B cell (primary cell): ENCODE results near the gene TNFRSF25. TPM values are rescaled to one million over a fixed set of nuclear protein-coding genes. Genes with fewer than 3 reads are reported as not detected.

ENCODE experiments used
- ATAC-seq: fragments of 200-7000 bp; cut with Tn5 transposase; one replicate; pipeline ENCODE4 v1.10.0; 2021; ENCODE audit warnings: low read depth, mild to moderate bottlenecking, moderate number of reproducible peaks, moderate library complexity
- CTCF ChIA-PET: fragments of 350-600 bp; sonication (Branson Sonifier 250); formaldehyde crosslinking; loops from one replicate; lab custom pipeline; 2021; ENCODE audit warnings: antibody characterized with exemption, inconsistent platforms; lab: Charles Lee
- POLR2A ChIA-PET: fragments of 350-600 bp; sonication (Branson Sonifier 250); formaldehyde crosslinking; loops from one replicate; lab custom pipeline; 2021; ENCODE audit warnings: antibody characterized with exemption; lab: Charles Lee
- DNase-seq: peaks from one replicate; pipeline ENCODE4 v3.0.0; 2013
- H2AFZ ChIP-seq: 2 replicates; pipeline ENCODE4 v1.6.1; 2012; ENCODE audit warnings: mild to moderate bottlenecking, low read depth, low read length; ENCODE audit not compliant: insufficient read depth, poor library complexity, severe bottlenecking
- H3K27ac ChIP-seq, 2 donors: 1 replicate in 1 of 2; 2 replicates in 1 of 2; pipeline ENCODE4 v1.5.1; 2012 to 2013; ENCODE audit warnings: low read length in 2 of 2, mild to moderate bottlenecking in 2 of 2, moderate library complexity in 1 of 2
- H3K27me3 ChIP-seq, 4 experiments: fragments of 200-600 bp in 1 of 4; sonication (generic) in 1 of 4; replicated peaks in 1 of 4; 1 replicate in 2 of 4; 2 replicates in 2 of 4; pipeline versions ENCODE4 v1.6.1 to v1.7.0; 2013 to 2016; ENCODE audit warnings: low read length in 3 of 4, mild to moderate bottlenecking in 2 of 4, mixed read lengths in 1 of 4, moderate library complexity in 1 of 4; ENCODE audit not compliant: insufficient read depth in 4 of 4, control insufficient read depth in 3 of 4; ENCODE audit errors: control extremely low read depth in 1 of 4
- H3K36me3 ChIP-seq, 2 experiments: replicated peaks in 1 of 2; 1 replicate in 1 of 2; 2 replicates in 1 of 2; pipeline versions ENCODE4 v1.6.1 to v1.7.1; 2013; ENCODE audit warnings: low read length in 1 of 2; ENCODE audit not compliant: insufficient read depth in 2 of 2, control insufficient read depth in 1 of 2; ENCODE audit errors: control extremely low read depth in 1 of 2, extremely low read depth in 1 of 2
- H3K4me1 ChIP-seq, 2 donors: fragments of 200-600 bp in 1 of 2; sonication (generic) in 1 of 2; 1 replicate in 1 of 2; 2 replicates in 1 of 2; pipeline versions ENCODE4 v1.5.1 to v1.6.1; 2013 to 2017; ENCODE audit warnings: low read length in 2 of 2; ENCODE audit not compliant: control insufficient read depth in 2 of 2, insufficient read depth in 2 of 2
- H3K4me2 ChIP-seq: replicated peaks from 2 replicates; pipeline ENCODE3; 2012; ENCODE audit warnings: mild to moderate bottlenecking, low read depth, low read length; ENCODE audit not compliant: poor library complexity, severe bottlenecking
- H3K4me3 ChIP-seq, 5 experiments: fragments of 200-600 bp in 1 of 5; sonication (generic) in 1 of 5; 1 replicate in 3 of 5; 2 replicates in 2 of 5; pipeline versions ENCODE4 v1.5.1 to v1.7.0; 2011 to 2016; ENCODE audit warnings: low read length in 4 of 5, mild to moderate bottlenecking in 4 of 5, low read depth in 2 of 5, control low read depth in 1 of 5, moderate library complexity in 1 of 5; ENCODE audit not compliant: insufficient read depth in 1 of 5; ENCODE audit errors: control extremely low read depth in 1 of 5, extremely low read depth in 1 of 5
- H3K79me2 ChIP-seq: fragments of 200-600 bp; sonication (generic); one replicate; pipeline ENCODE4 v1.6.0; 2016; ENCODE audit warnings: low read length; ENCODE audit not compliant: control insufficient read depth, insufficient read depth
- H3K9ac ChIP-seq: fragments of 200-600 bp; sonication (generic); 2 replicates; pipeline ENCODE4 v1.6.1; 2017; ENCODE audit warnings: mild to moderate bottlenecking, low read length, moderate library complexity
- H3K9me3 ChIP-seq, 3 donors: one replicate each; pipeline versions ENCODE4 v1.6.1 to v1.7.1; 2013; ENCODE audit warnings: low read length in 2 of 3; ENCODE audit not compliant: control insufficient read depth in 2 of 3, insufficient read depth in 1 of 3; ENCODE audit errors: control extremely low read depth in 1 of 3
- H4K20me1 ChIP-seq: 2 replicates; pipeline ENCODE4 v1.6.0; 2012; ENCODE audit warnings: mild to moderate bottlenecking, low read length; ENCODE audit not compliant: insufficient read depth, control insufficient read depth, poor library complexity, severe bottlenecking
- H3K27ac Mint-ChIP-seq: one replicate; pipeline ENCODE4 v1.8.0; 2021; ENCODE audit warnings: mixed read lengths
- H3K27me3 Mint-ChIP-seq: one replicate; pipeline ENCODE4 v1.8.0; 2021; ENCODE audit warnings: mixed read lengths
- H3K4me1 Mint-ChIP-seq: one replicate; pipeline ENCODE4 v1.8.0; 2021; ENCODE audit warnings: mixed read lengths
- H3K4me3 Mint-ChIP-seq: one replicate; pipeline ENCODE4 v1.8.0; 2021; ENCODE audit warnings: mixed read lengths
- H3K9me3 Mint-ChIP-seq: one replicate; pipeline ENCODE4 v1.8.0; 2022; ENCODE audit warnings: mixed read lengths; ENCODE audit not compliant: insufficient read depth
- CTCF ChIP-seq: fragments of 200-600 bp; IDR thresholded peaks from one replicate; pipeline ENCODE4 v1.8.0; 2022; ENCODE audit warnings: antibody characterized with exemption, mild to moderate bottlenecking
- EZH2 ChIP-seq: IDR thresholded peaks from 2 replicates; pipeline ENCODE4 v1.6.1; 2012; ENCODE audit warnings: borderline replicate concordance, low read depth, mild to moderate bottlenecking, moderate library complexity, low read length; ENCODE audit not compliant: insufficient read depth, poor library complexity, severe bottlenecking
- WGBS: methylation state at CpG from one replicate; pipeline ENCODE4 v1.1.5; 2013; ENCODE audit warnings: missing lambda C conversion rate; ENCODE audit not compliant: insufficient coverage; 5-methylcytosine and 5-hydroxymethylcytosine counted together
- intact Hi-C: fragments of 100-400 bp; cut with micrococcal nuclease; formaldehyde crosslinking; loops from one replicate; pipeline ENCODE4 v1.10.0; 2022
- polyA plus RNA-seq: library from polyadenylated mRNA; depleted of rRNA; stranded (reverse); fragments of >200 nt; gene quantifications from 2 replicates; pipeline ENCODE4 v1.2.3, GENCODE V29; 2012
- total RNA-seq, 2 donors: library from RNA; stranded (reverse); fragments of 120-200 nt in 1 of 2; gene quantifications; 1 replicate in 1 of 2; 2 replicates in 1 of 2; pipeline versions ENCODE4 v1.2.3 to v1.2.4, GENCODE V29; 2013 to 2022

TNFRSF25 gene
- total and polyA plus RNA-seq, 2 donors (not counting 1 experiment from before 2014, with no cell fraction given) = 2.6 to 7.1 TPM

DNA sequence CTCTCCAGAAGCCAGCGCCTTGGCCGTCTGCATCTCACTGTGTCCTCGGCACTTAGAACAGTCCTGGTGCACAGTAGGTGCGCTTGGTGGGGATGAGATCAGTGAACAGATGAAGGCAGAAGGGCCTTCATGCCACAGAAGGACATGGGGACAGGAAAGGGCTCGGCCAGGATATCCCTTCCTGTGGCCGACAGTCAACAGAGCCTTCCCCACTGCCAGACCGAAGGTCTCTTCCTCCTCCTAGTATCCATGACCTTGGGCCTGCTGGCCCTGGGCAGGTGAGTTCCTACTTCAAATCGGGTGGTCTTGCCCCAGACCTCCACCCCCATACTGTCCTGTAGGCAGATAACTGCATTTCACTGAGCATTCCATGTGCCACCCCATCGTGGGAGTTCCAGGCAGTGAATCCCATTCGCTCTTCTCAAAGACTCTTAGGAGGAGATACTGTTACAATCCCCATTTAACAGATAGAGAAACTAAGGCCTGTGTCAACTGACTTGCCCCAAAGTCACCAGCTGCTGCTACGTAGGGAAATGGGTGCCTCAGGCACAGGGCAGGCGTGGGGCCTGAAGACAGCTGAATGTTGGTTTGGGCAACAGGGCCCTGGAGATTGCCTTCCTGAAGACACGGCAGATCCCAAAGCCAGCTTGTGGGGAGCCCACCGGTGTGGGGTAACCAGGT is 22.0 kb upstream of the TNFRSF25 start:
- ChIA-PET CTCF (interaction anchor here (0.6 to 8.5 kb wide), 7 partner anchors 8 to 232 kb away, joined by 3 to 86 read pairs (median 7); partner anchors contain the start of gene NOL9), POLR2A (no interaction called here)
- Histone ChIP-seq H4K20me1 (no peaks in the 10 kb centered on the region), H3K79me2 (no peaks in the 10 kb centered on the region), H3K27me3 (peaks cover 0 to 33% (median 14%) of the 10 kb centered on the region in 4 experiments), H3K4me1 (peaks cover 21 to 36% of the 10 kb centered on the region in 2 donors), H3K4me2 (no peak overlapping the region), H2AFZ (no peak overlapping the region), H3K9ac (no peak overlapping the region), H3K9me3 (peaks cover 0 to 4% (median 0%) of the 10 kb centered on the region in 3 donors), H3K4me3 (no peak overlapping the region), H3K27ac (no peak overlapping the region), H3K36me3 (no peaks in the 10 kb centered on the region)
- no peak overlapping the region for H3K27ac Mint-ChIP-seq
- ATAC-seq (no peak), DNase-seq (no peak)
- H3K9me3 Mint-ChIP-seq = no peaks in the 10 kb centered on the region
- H3K4me3 Mint-ChIP-seq = no peak overlapping the region
- peaks cover 26% of the 10 kb centered on the region for H3K27me3 Mint-ChIP-seq
- TF ChIP-seq CTCF (no peak), EZH2 (no peak)
- WGBS = 91% methylated on average over 13 of the region's 14 CpGs
- H3K4me1 Mint-ChIP-seq = peaks cover 22% of the 10 kb centered on the region
- intact Hi-C loops = no loop called here

DNA sequence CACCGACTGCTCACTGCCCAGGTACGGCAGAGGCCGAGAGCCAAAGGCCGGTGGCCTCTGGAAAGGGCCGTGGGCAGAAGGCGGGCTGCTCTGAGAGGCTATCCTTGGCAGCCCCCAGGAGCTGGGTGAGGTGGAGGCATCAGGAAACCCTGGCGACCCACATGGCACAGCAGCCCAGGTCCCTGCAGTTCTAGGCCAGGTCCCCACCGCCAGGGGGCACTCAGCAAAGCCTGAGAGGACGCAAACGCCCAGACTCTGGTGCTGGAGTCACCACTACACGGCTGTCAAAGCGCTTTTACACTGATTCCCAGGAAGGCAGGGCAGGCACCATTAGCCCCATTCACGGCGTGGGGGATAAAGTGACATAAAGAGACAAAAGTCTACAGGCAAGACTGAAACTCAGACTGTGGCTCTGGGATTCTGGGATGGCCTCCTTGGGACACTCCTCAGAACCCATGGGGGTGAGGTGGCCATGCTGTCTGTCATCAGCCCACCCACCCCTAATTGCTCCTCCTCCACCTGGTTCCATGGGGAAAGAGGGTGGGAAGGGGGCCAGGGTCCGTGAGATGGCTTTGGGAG is 20.5 kb upstream of the TNFRSF25 start:
- Mint-ChIP-seq H3K4me1 (peaks cover 20% of the 10 kb centered on the region), H3K27me3 (peaks cover 36% of the 10 kb centered on the region), H3K4me3 (peak overlapping the region; percentile 11), H3K27ac (no peak overlapping the region), H3K9me3 (no peaks in the 10 kb centered on the region)
- no peak overlapping the region for H3K9ac ChIP-seq
- H3K36me3 ChIP-seq = no peaks in the 10 kb centered on the region
- TF ChIP-seq EZH2 (no peak), CTCF (peak; percentile 91)
- H3K4me1 ChIP-seq = peaks cover 21 to 36% of the 10 kb centered on the region in 2 donors
- 3% methylated on average over 12 of the region's 15 CpGs for WGBS
- ATAC-seq (peak; percentile 76), DNase-seq (peak; percentile 83)
- peak overlapping the region; percentile 46 for H3K4me2 ChIP-seq
- POLR2A ChIA-PET = no interaction called here
- intact Hi-C loops = loop anchor here (1.0 kb wide), 1 partner anchor 68 kb away; the partner anchor contains the start of gene NOL9
- CTCF ChIA-PET = interaction anchor here (0.7 to 8.5 kb wide), 7 partner anchors 8 to 165 kb away, joined by 3 to 86 read pairs (median 4); no protein-coding TSS in a partner anchor
- H4K20me1 ChIP-seq = no peaks in the 10 kb centered on the region
- H3K4me3 ChIP-seq = no peak overlapping the region
- peaks cover 0 to 4% (median 0%) of the 10 kb centered on the region in 3 donors for H3K9me3 ChIP-seq
- H3K27me3 ChIP-seq = peaks cover 0 to 37% (median 15%) of the 10 kb centered on the region in 4 experiments
- no peak overlapping the region for H3K27ac ChIP-seq
- peak overlapping the region; percentile 39 for H2AFZ ChIP-seq
- H3K79me2 ChIP-seq = no peaks in the 10 kb centered on the region
